Activated CD8-positive, alpha-beta T cell treated with anti-CD3 and anti-CD28 coated beads, Interleukin-2, amount 10 ng/mL, durations not matched to agents 7 days and 5 days (primary cell): ENCODE results near the gene EDC4. TPM values are rescaled to one million over a fixed set of nuclear protein-coding genes. Genes with fewer than 3 reads are reported as not detected.

Experiments
- ATAC-seq: fragments of 150-1000 bp; cut with Tn5 transposase; one replicate; pipeline ENCODE4 v1.10.0; 2021; ENCODE audit warnings: moderate library complexity
- CTCF ChIA-PET: fragments of 350-600 bp; sonication (Branson Sonifier 250); formaldehyde crosslinking; loops from one replicate; lab custom pipeline; 2021; ENCODE audit warnings: antibody characterized with exemption; lab: Charles Lee
- POLR2A ChIA-PET: fragments of 350-600 bp; sonication (Branson Sonifier 250); formaldehyde crosslinking; loops from one replicate; lab custom pipeline; 2021; ENCODE audit warnings: antibody characterized with exemption; lab: Charles Lee
- DNase-seq: peaks from one replicate; pipeline ENCODE4 v3.0.0-alpha.2; 2020
- H3K27ac Mint-ChIP-seq: one replicate; pipeline ENCODE4 v1.8.0; 2021; ENCODE audit warnings: mild to moderate bottlenecking, mixed read lengths
- H3K27me3 Mint-ChIP-seq: one replicate; pipeline ENCODE4 v1.8.0; 2021; ENCODE audit warnings: low read depth, mixed read lengths
- H3K36me3 Mint-ChIP-seq: one replicate; pipeline ENCODE4 v1.8.0; 2021; ENCODE audit warnings: low read depth, mixed read lengths
- H3K4me1 Mint-ChIP-seq: one replicate; pipeline ENCODE4 v1.8.0; 2021; ENCODE audit warnings: low read depth, mixed read lengths
- H3K4me3 Mint-ChIP-seq: one replicate; pipeline ENCODE4 v1.8.0; 2021; ENCODE audit warnings: mild to moderate bottlenecking, mixed read lengths
- H3K9me3 Mint-ChIP-seq: one replicate; pipeline ENCODE4 v1.8.0; 2022; ENCODE audit warnings: mixed read lengths; ENCODE audit not compliant: insufficient read depth
- total RNA-seq, 2 experiments: library from RNA; stranded (reverse); gene quantifications; one replicate each; pipeline ENCODE4 v1.2.3, GENCODE V29; 2021

Gene EDC4
- total RNA-seq, 2 experiments from 2014 or later: 111 to 113 TPM

DNA sequence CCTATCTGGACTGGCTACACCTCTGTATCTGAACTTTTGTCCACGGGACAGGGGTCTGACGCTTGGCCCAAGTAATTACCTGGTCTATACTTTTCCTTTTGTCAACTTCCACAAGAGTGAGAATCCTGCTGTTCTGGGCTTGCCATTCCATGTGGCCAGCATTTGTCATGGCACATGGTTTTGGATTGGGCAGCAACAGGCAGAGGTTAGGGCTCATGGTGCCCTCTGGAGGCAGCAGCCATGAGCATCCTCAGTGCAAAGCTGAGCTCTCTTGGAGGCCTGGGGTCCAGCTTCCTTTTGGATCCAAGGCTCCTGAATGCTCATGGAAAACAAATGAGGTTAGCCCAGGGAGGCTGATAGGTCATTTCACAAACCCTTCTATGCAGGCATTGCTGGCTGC lies 7.5 kb upstream of the EDC4 start:
- H3K9me3 Mint-ChIP-seq: no peaks in the 10 kb centered on the region
- DNase-seq (peak; percentile 36), ATAC-seq (peak; percentile 67)
- H3K27ac Mint-ChIP-seq: no peak overlapping the region
- peaks cover 2% of the 10 kb centered on the region for H3K4me1 Mint-ChIP-seq
- H3K36me3 Mint-ChIP-seq: peaks cover 24% of the 10 kb centered on the region
- no peak overlapping the region for H3K4me3 Mint-ChIP-seq
- ChIA-PET POLR2A (interaction anchor here (0.6 kb wide), 1 partner anchor 85 kb away, joined by 3 read pairs; no protein-coding TSS in a partner anchor), CTCF (interaction anchor here (0.8 to 2.1 kb wide), 8 partner anchors 12 to 344 kb away, joined by 3 to 37 read pairs (median 4); no protein-coding TSS in a partner anchor)
- no peaks in the 10 kb centered on the region for H3K27me3 Mint-ChIP-seq

DNA sequence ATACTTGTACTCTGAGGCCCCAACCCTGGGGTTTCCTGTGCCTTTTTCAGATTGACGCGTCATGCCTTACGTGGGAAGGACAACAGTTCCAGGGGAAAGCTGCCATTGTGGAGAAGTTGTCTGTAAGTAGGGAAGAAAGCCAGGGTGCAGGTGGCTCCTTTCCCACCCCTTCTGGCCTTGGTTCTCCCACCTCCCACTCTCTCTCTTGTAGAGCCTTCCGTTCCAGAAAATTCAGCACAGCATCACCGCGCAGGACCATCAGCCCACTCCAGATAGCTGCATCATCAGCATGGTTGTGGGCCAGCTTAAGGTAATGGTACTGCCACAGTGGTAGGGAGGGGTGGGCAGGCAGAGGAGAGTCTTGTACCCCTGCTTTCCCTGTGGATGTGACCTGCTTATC lies 4.6 kb upstream of the EDC4 start:
- Mint-ChIP-seq H3K36me3 (peaks cover 32% of the 10 kb centered on the region), H3K27me3 (no peaks in the 10 kb centered on the region), H3K4me1 (peaks cover 7% of the 10 kb centered on the region), H3K9me3 (no peaks in the 10 kb centered on the region), H3K4me3 (no peak overlapping the region), H3K27ac (no peak overlapping the region)
- POLR2A ChIA-PET: no interaction called here
- ATAC-seq (no peak), DNase-seq (no peak)
- CTCF ChIA-PET: interaction anchor here (1.7 kb wide), 1 partner anchor 22 kb away, joined by 4 read pairs; no protein-coding TSS in a partner anchor

GRCh38 chr16:67869653-67870052 lies 3.2 kb upstream of the EDC4 start:
- DNase-seq: no peak
- H3K27ac Mint-ChIP-seq: no peak overlapping the region
- ATAC-seq: no peak
- POLR2A ChIA-PET: no interaction called here
- H3K36me3 Mint-ChIP-seq: peaks cover 32% of the 10 kb centered on the region
- H3K4me1 Mint-ChIP-seq: peaks cover 16% of the 10 kb centered on the region
- H3K9me3 Mint-ChIP-seq: no peaks in the 10 kb centered on the region
- H3K4me3 Mint-ChIP-seq: no peak overlapping the region
- no peaks in the 10 kb centered on the region for H3K27me3 Mint-ChIP-seq
- CTCF ChIA-PET: interaction anchor here (1.0 to 1.4 kb wide), 2 partner anchors 8 to 14 kb away, joined by 3 read pairs; no protein-coding TSS in a partner anchor

GRCh38 chr16:67871256-67871655 lies 1.6 kb upstream of the EDC4 start:
- Mint-ChIP-seq H3K9me3 (no peaks in the 10 kb centered on the region), H3K27me3 (no peaks in the 10 kb centered on the region), H3K36me3 (peaks cover 30% of the 10 kb centered on the region), H3K27ac (peak overlapping the region; percentile 14), H3K4me1 (peaks cover 31% of the 10 kb centered on the region), H3K4me3 (no peak overlapping the region)
- ATAC-seq: no peak
- ChIA-PET CTCF (interaction anchor here (0.9 to 1.0 kb wide), 4 partner anchors 12 to 198 kb away, joined by 3 to 5 read pairs (median 3); no protein-coding TSS in a partner anchor), POLR2A (interaction anchor here (1.1 kb wide), 1 partner anchor 38 kb away, joined by 3 read pairs; no protein-coding TSS in a partner anchor)
- DNase-seq: no peak

DNA sequence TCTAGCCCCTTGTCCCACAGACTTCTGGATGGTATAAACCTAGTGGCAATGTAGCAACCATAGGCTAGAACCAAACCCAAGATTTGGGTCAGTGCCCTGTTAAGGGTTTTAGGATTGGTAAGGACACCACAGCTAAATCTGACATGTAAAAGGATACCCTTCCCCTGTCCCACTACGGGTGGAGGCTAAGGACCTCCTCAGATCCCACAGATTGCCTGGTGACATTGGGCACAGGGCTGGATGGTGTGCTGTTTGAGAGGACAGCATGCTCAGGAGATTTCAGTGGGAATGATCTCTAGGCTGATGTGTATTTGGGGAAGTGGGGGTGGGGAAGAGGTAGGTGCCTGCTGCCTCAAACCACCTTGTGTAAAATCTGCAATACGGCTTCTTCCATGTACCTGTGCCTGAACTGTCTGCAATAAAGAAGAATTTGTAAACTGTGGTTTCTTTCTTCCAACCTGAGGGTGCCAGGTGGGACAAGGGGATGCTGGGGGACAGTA lies 671 bp upstream of the EDC4 start:
- Mint-ChIP-seq H3K27me3 (no peaks in the 10 kb centered on the region), H3K36me3 (peaks cover 30% of the 10 kb centered on the region), H3K4me1 (peaks cover 31% of the 10 kb centered on the region), H3K9me3 (no peaks in the 10 kb centered on the region), H3K27ac (peak overlapping the region; percentile 92), H3K4me3 (peak overlapping the region; percentile 89)
- ATAC-seq (no peak), DNase-seq (no peak)
- POLR2A ChIA-PET: no interaction called here
- CTCF ChIA-PET: interaction anchor here (0.9 kb wide), 2 partner anchors 11 to 56 kb away, joined by 3 to 5 read pairs; no protein-coding TSS in a partner anchor

DNA sequence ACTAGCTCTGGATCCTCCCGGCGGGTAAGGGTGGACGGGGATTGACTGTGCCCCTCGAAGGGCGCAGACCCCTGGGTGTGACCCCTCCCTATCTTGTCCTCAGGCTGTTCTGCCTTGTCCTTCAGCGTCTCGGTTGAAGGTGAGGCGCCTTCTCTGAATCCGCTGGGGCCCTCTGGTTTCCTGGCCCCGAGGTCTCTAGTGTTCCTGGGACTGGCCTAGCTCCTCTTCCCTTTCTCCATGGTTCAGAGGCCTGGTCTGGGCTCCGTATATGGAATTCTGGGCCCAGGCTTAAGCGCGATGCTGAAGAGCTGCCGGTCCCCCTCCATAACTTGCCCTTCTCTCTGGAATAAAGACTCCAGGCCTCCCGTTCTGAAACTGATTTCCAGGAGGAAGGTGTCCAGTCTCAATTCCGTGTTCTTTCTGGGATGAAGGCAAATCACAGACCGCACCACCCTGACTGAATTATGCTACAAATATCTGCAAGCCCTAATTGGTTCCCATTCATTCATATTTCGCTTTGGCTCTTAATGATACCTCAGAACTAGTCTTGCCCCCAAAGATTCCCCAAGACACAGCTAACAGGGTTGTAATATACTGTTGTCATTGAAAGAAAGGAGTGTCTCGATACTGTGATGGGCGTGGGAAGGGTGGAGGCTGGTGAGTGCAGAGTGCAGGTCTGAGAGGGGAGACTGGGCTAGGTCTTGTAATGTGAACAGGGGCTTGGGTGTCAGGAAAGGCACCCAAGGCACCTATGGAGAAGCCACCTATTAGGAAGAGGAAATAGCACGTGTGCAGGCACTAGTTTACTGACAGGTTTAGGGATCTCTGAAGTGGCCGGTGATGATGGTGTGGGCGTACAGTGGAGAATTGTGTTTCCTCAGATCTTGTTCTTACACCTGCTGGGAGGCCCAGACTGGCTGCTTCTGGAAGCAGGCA lies 851 bp downstream of the EDC4 start:
- H3K27ac Mint-ChIP-seq: peak overlapping the region; percentile 92
- H3K4me3 Mint-ChIP-seq: peak overlapping the region; percentile 89
- H3K9me3 Mint-ChIP-seq: no peaks in the 10 kb centered on the region
- peaks cover 31% of the 10 kb centered on the region for H3K4me1 Mint-ChIP-seq
- no peak for DNase-seq
- ChIA-PET POLR2A (interaction anchor here (0.5 to 2.1 kb wide), 7 partner anchors 8 to 211 kb away, joined by 3 to 13 read pairs (median 3); partner anchors contain the start of genes PSMB10, RANBP10 and TSNAXIP1), CTCF (interaction anchor here (0.7 to 3.1 kb wide), 12 partner anchors 8 to 353 kb away, joined by 3 to 28 read pairs (median 4); partner anchors contain the start of genes NRN1L and NUTF2)
- peaks cover 39% of the 10 kb centered on the region for H3K36me3 Mint-ChIP-seq
- no peak for ATAC-seq
- no peaks in the 10 kb centered on the region for H3K27me3 Mint-ChIP-seq

DNA sequence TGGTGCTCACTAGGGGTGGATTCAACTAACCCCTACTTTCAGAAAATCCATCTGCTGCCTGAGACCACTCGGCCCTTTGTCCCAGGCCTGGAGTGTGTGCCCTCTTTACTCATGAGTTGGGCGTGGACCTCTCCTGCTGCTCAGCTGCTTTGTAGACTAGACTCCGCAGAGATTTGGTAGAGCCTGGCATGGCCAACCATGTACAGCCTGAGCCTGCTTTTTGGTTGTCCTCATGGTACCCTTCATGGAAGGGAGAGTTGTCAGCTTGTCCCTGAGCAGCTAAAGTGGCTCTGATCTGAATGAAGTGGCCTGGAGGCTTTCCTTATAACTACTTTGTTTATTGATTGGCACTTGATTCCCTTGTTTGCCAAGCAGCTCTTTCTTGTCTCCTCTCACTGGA lies 1.5 kb downstream of the EDC4 start:
- ATAC-seq: no peak
- H3K9me3 Mint-ChIP-seq: no peaks in the 10 kb centered on the region
- H3K36me3 Mint-ChIP-seq: peaks cover 45% of the 10 kb centered on the region
- ChIA-PET CTCF (interaction anchor here (0.7 to 3.1 kb wide), 6 partner anchors 10 to 61 kb away, joined by 3 to 28 read pairs (median 6); partner anchors contain the start of genes NRN1L and NUTF2), POLR2A (interaction anchor here (0.9 to 2.1 kb wide), 3 partner anchors 16 to 62 kb away, joined by 3 to 13 read pairs (median 5); partner anchors contain the start of gene PSMB10)
- no peaks in the 10 kb centered on the region for H3K27me3 Mint-ChIP-seq
- H3K4me1 Mint-ChIP-seq: peaks cover 31% of the 10 kb centered on the region
- peak overlapping the region; percentile 92 for H3K27ac Mint-ChIP-seq
- no peak for DNase-seq
- H3K4me3 Mint-ChIP-seq: peak overlapping the region; percentile 89

DNA sequence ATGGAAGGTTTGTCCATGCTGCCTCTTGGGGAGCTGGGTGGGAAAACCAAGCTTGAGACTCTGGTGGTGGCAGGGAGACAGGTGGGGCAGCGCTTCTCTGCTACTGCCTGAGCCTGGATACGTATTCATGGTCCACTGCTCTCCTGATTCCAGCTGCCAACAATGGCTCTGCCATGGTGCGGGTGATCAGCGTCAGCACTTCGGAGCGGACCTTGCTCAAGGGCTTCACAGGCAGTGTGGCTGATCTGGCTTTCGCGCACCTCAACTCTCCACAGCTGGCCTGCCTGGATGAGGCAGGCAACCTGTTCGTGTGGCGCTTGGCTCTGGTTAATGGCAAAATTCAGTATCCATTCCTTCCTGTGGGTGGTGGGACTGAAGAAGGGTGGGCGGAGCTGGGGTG lies 4.2 kb downstream of the EDC4 start:
- ChIA-PET CTCF (no interaction called here), POLR2A (no interaction called here)
- no peak overlapping the region for H3K4me3 Mint-ChIP-seq
- no peak overlapping the region for H3K27ac Mint-ChIP-seq
- peaks cover 50% of the 10 kb centered on the region for H3K36me3 Mint-ChIP-seq
- no peak for ATAC-seq
- DNase-seq: no peak
- H3K9me3 Mint-ChIP-seq: no peaks in the 10 kb centered on the region
- no peaks in the 10 kb centered on the region for H3K27me3 Mint-ChIP-seq
- H3K4me1 Mint-ChIP-seq: peaks cover 31% of the 10 kb centered on the region

DNA sequence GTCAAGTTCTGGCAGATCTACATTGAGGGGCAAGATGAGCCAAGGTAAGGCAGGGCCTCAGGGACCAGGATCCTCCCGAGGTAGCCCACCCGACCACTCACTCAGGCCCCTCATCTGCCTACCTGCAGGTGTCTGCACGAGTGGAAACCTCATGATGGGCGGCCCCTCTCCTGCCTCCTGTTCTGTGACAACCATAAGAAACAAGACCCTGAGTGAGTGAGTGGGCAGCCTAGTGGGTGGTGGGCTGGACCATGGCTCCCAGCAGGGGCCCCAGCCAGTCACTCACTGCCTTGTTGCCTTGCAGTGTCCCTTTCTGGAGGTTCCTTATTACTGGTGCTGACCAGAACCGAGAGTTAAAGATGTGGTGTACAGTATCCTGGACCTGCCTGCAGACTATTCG lies 5.4 kb downstream of the EDC4 start:
- ChIA-PET POLR2A (interaction anchor here (0.9 kb wide), 1 partner anchor 191 kb away, joined by 3 read pairs; no protein-coding TSS in a partner anchor), CTCF (interaction anchor here (2.4 kb wide), 1 partner anchor 62 kb away, joined by 5 read pairs; no protein-coding TSS in a partner anchor)
- H3K27me3 Mint-ChIP-seq: no peaks in the 10 kb centered on the region
- H3K9me3 Mint-ChIP-seq: no peaks in the 10 kb centered on the region
- no peak overlapping the region for H3K4me3 Mint-ChIP-seq
- H3K4me1 Mint-ChIP-seq: peaks cover 24% of the 10 kb centered on the region
- no peak overlapping the region for H3K27ac Mint-ChIP-seq
- DNase-seq (no peak), ATAC-seq (no peak)
- peaks cover 50% of the 10 kb centered on the region for H3K36me3 Mint-ChIP-seq

DNA sequence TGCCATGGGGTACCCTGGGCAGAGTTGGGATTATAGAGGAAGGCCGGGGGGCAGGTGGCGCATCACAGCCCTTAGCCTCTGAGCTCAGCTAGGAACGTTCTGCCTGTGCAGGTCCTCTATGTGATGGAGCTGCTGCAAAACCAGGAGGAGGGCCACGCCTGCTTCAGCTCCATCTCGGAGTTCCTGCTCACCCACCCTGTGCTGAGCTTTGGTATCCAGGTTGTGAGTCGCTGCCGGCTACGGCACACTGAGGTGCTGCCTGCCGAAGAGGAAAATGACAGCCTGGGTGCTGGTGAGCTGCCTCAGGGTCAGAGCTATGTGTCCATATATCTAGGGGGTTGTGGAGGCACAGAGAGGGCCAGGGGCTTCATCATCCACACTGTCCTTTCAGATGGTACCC lies 6.0 kb downstream of the EDC4 start:
- ATAC-seq (no peak), DNase-seq (no peak)
- CTCF ChIA-PET: interaction anchor here (0.9 to 2.4 kb wide), 2 partner anchors 63 to 162 kb away, joined by 3 to 5 read pairs; no protein-coding TSS in a partner anchor
- Mint-ChIP-seq H3K27ac (no peak overlapping the region), H3K27me3 (no peaks in the 10 kb centered on the region), H3K4me3 (no peak overlapping the region), H3K4me1 (peaks cover 23% of the 10 kb centered on the region), H3K9me3 (no peaks in the 10 kb centered on the region), H3K36me3 (peaks cover 57% of the 10 kb centered on the region)
- POLR2A ChIA-PET: interaction anchor here (0.9 kb wide), 1 partner anchor 190 kb away, joined by 3 read pairs; no protein-coding TSS in a partner anchor

DNA sequence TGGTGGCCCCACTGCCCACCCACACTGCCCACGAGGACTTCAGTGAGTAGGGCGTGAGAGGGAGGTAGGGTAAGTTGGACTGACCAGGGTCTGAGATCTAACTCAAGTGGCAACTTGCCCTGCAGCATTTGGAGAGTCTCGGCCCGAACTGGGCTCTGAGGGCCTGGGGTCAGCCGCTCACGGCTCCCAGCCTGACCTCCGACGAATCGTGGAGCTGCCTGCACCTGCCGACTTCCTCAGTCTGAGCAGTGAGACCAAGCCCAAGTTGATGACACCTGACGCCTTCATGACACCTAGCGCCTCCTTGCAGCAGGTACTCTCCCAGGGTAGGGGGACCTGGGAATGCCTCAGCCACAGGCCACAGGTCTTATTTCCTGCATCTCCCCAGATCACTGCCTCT lies 6.6 kb downstream of the EDC4 start:
- no peaks in the 10 kb centered on the region for H3K27me3 Mint-ChIP-seq
- ATAC-seq: no peak
- DNase-seq: no peak
- H3K9me3 Mint-ChIP-seq: no peaks in the 10 kb centered on the region
- H3K36me3 Mint-ChIP-seq: peaks cover 59% of the 10 kb centered on the region
- H3K27ac Mint-ChIP-seq: no peak overlapping the region
- POLR2A ChIA-PET: no interaction called here
- CTCF ChIA-PET: interaction anchor here (0.9 to 2.4 kb wide), 2 partner anchors 63 to 161 kb away, joined by 3 to 5 read pairs; no protein-coding TSS in a partner anchor
- H3K4me3 Mint-ChIP-seq: no peak overlapping the region
- H3K4me1 Mint-ChIP-seq: peaks cover 17% of the 10 kb centered on the region
